Activated naive CD4-positive, alpha-beta T cell treated with anti-CD3 and anti-CD28 coated beads, Interleukin-2, amount 10 ng/mL, durations not matched to agents 7 days and 5 days (primary cell): ENCODE data around the gene NPAS2.

Experiments used
- CTCF ChIA-PET: fragments of 350-600 bp; sonication (Branson Sonifier 250); formaldehyde crosslinking; loops from one replicate; lab custom pipeline; 2021; ENCODE audit warnings: antibody characterized with exemption; lab: Charles Lee
- DNase-seq: peaks from one replicate; pipeline ENCODE4 v3.0.0-alpha.2; 2020
- H3K27ac Mint-ChIP-seq: one replicate; pipeline ENCODE4 v1.8.0; 2021; ENCODE audit warnings: mild to moderate bottlenecking, moderate library complexity, mixed read lengths
- H3K27me3 Mint-ChIP-seq: one replicate; pipeline ENCODE4 v1.8.0; 2021; ENCODE audit warnings: mild to moderate bottlenecking, mixed read lengths
- H3K36me3 Mint-ChIP-seq: one replicate; pipeline ENCODE4 v1.8.0; 2021; ENCODE audit warnings: mixed read lengths
- H3K4me1 Mint-ChIP-seq: one replicate; pipeline ENCODE4 v1.8.0; 2021; ENCODE audit warnings: mixed read lengths
- H3K4me3 Mint-ChIP-seq: one replicate; pipeline ENCODE4 v1.8.0; 2021; ENCODE audit warnings: mild to moderate bottlenecking, moderate library complexity, mixed read lengths
- H3K9me3 Mint-ChIP-seq: one replicate; pipeline ENCODE4 v1.8.0; 2021; ENCODE audit warnings: mixed read lengths

Gene NPAS2

DNA sequence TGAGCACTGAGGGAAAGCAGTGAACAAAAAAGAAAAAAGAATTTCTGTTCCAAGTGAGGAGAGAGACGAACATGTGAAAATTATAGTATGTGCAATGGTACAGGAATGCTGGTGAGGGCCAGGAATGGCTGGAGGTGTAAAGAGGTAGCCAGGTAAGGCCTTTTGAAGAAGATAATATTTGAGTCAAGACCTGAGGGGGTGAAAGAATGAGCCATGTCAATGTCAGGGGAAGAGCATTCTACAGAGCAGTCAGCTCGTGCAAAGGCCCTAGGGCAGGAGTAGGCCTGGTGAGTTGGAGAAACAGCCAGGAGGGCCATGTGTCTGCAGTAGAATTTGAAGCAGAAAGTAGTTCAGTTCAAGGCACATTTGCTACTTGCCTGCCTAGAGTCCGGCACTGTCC is 169.7 kb downstream of the NPAS2 start:
- CTCF ChIA-PET, result interaction anchor here (0.6 to 7.2 kb wide), 2 partner anchors 279 to 381 kb away, joined by 4 to 84 read pairs; no protein-coding TSS in a partner anchor
- H3K27me3 Mint-ChIP-seq, result peaks cover 4% of the 10 kb centered on the region
- DNase-seq, result no peak
- no peaks in the 10 kb centered on the region for H3K36me3 Mint-ChIP-seq
- H3K4me3 Mint-ChIP-seq, result no peak overlapping the region
- H3K4me1 Mint-ChIP-seq, result peaks cover 5% of the 10 kb centered on the region
- no peak overlapping the region for H3K27ac Mint-ChIP-seq
- no peaks in the 10 kb centered on the region for H3K9me3 Mint-ChIP-seq

DNA sequence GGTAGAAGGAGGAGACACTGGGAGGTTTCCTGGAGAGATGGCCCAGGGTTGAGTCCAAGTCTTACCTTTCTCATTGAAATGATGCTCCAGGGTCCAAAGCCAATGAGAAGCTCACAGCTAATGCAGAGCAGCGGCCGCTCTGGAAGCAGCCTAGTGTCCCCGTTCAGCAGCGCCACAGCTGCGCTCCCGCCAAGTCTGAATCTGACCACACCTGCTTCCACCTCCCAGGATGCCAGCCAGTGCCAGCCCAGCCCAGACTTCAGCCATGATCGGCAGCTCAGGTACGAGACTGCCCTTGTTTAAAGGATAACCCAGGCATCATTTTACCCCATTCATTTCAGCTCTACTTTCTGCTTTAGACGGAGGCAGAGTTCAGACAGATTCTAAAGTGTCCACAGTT is 170.2 kb downstream of the NPAS2 start:
- CTCF ChIA-PET, result interaction anchor here (0.8 to 7.2 kb wide), 2 partner anchors 215 to 381 kb away, joined by 3 to 84 read pairs; no protein-coding TSS in a partner anchor
- H3K9me3 Mint-ChIP-seq, result no peaks in the 10 kb centered on the region
- no peak overlapping the region for H3K4me3 Mint-ChIP-seq
- H3K27me3 Mint-ChIP-seq, result peaks cover 4% of the 10 kb centered on the region
- no peaks in the 10 kb centered on the region for H3K36me3 Mint-ChIP-seq
- peaks cover 5% of the 10 kb centered on the region for H3K4me1 Mint-ChIP-seq
- no peak for DNase-seq
- H3K27ac Mint-ChIP-seq, result no peak overlapping the region

DNA sequence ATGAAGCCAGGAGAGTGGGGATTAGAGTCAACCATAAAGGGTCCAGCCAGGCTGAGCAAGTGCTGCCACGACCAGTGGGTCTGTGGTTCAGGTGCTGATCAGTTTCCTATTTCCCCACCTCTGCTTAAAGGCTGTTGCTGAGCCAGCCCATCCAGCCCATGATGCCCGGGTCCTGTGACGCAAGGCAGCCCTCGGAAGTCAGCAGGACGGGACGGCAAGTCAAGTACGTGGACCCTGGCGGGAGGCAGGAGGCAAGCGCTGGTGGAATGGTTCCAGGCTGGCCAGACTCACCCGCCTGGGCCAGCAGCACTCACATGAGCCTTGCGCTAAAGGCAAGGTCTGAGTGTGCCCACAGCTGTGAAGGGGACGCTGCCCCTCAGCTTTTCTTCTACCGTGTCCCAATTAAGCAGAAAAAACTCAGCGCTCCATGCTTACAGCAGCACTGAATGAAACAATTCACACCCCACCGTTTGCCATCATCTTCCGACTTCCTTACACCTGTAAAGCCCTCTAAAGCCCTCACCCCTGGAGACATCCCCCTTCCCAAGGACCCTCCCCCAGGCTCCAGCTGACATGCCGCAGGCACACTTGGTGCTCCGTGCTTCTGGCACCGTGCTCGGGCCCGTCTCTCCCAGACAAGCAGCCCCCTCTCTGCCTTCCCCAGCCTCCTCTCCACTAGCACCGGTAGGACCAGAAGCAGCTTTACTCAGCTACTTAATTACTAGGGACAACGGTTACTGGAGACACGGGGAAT is 170.9 kb downstream of the NPAS2 start:
- DNase-seq, result no peak
- no peak overlapping the region for H3K4me3 Mint-ChIP-seq
- no peaks in the 10 kb centered on the region for H3K9me3 Mint-ChIP-seq
- peaks cover 4% of the 10 kb centered on the region for H3K27me3 Mint-ChIP-seq
- no peaks in the 10 kb centered on the region for H3K36me3 Mint-ChIP-seq
- no peak overlapping the region for H3K27ac Mint-ChIP-seq
- CTCF ChIA-PET, result interaction anchor here (0.8 to 7.2 kb wide), 2 partner anchors 214 to 382 kb away, joined by 3 to 84 read pairs; no protein-coding TSS in a partner anchor
- H3K4me1 Mint-ChIP-seq, result peaks cover 5% of the 10 kb centered on the region

DNA sequence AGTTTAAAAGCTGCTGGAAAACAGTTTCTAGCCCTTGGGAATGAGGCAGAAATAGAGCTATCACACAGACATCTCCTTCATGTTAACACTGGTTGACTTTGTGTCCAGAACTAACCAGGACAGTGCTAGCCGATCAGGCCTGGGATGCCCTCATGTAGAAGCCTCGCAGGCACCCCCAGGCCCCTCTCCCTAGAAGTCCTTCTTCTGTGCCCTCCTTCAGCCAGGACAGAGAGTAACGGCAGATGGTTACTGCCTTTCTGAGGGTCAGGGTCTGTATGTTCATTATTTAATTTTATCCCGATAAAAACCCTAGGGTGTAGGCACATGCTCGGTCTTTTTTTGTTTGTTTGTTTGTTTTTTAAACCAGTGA is 171.4 kb downstream of the NPAS2 start:
- CTCF ChIA-PET, result interaction anchor here (7.2 kb wide), 1 partner anchor 383 kb away, joined by 84 read pairs; no protein-coding TSS in a partner anchor
- no peak for DNase-seq
- Mint-ChIP-seq H3K27me3 (peaks cover 4% of the 10 kb centered on the region), H3K36me3 (no peaks in the 10 kb centered on the region), H3K27ac (no peak overlapping the region), H3K4me3 (no peak overlapping the region), H3K9me3 (no peaks in the 10 kb centered on the region), H3K4me1 (peaks cover 5% of the 10 kb centered on the region)

DNA sequence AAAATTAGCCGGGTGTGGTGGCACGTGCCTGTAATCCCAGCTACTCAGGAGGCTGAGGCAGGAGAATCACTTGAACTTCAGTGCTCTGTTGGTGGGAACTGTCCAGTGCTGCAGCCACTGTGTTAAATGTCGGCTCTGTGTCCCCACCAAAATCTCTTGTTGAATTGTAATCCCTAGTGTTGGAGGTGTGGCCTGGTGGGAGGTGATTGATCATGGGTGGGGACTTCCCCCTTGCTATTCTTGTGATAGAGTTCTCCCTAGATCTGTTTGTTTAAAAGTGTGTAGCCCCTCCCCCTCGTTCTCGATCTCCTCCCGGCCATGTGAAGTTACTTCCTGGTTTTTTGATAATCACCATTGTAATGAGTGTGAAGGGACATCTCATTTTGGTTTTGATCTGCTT is 172.3 kb downstream of the NPAS2 start:
- no peak overlapping the region for H3K27ac Mint-ChIP-seq
- DNase-seq, result no peak
- no peaks in the 10 kb centered on the region for H3K9me3 Mint-ChIP-seq
- CTCF ChIA-PET, result no interaction called here
- H3K36me3 Mint-ChIP-seq, result no peaks in the 10 kb centered on the region
- peaks cover 5% of the 10 kb centered on the region for H3K4me1 Mint-ChIP-seq
- H3K27me3 Mint-ChIP-seq, result peaks cover 4% of the 10 kb centered on the region
- no peak overlapping the region for H3K4me3 Mint-ChIP-seq

DNA sequence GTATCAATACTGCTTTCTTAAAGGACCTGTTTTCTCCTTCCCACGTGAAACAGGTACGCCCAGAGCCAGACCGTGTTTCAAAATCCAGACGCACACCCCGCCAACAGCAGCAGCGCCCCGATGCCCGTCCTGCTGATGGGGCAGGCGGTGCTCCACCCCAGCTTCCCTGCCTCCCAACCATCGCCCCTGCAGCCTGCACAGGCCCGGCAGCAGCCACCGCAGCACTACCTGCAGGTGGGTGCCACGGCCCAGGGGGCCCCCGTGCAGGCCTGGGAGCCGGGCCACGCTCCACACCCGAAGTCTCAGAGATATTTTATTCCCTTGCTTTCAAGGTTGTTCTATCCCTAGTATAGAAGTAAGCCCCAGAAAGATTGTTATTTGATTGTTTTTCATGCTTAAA is 173.4 kb downstream of the NPAS2 start:
- peaks cover 4% of the 10 kb centered on the region for H3K27me3 Mint-ChIP-seq
- no peaks in the 10 kb centered on the region for H3K9me3 Mint-ChIP-seq
- H3K4me3 Mint-ChIP-seq, result no peak overlapping the region
- no peak overlapping the region for H3K27ac Mint-ChIP-seq
- CTCF ChIA-PET, result no interaction called here
- no peak for DNase-seq
- no peaks in the 10 kb centered on the region for H3K36me3 Mint-ChIP-seq
- peaks cover 5% of the 10 kb centered on the region for H3K4me1 Mint-ChIP-seq

DNA sequence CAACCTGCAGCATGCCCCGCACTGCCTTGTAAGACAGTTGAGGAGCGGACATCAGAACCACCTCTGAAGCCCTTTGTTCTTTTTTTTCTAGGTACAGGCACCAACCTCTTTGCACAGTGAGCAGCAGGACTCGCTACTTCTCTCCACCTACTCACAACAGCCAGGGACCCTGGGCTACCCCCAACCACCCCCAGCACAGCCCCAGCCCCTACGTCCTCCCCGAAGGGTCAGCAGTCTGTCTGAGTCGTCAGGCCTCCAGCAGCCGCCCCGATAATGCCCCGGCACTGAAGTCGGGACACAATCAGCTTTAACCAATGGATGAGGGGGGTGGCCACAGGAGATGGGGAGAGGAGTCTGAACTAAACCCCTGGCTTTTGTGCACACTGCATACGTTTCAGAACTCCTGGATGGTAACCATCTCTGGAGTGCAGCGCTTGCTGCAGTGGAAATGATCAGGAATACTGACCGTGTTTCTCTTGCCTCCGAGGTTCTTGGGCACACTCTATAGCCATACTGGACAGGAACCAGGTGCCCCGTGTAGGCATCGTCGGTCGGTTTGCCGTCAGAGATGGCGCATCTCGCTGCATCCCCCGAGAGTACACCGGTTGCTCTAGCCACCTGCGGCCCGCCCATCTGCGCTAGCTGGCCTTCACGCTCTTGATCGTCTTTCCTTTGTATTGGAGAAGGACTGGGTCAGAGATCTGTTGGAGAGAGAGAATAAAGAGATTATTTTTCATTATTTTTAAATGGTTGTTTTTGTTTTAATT is 175.6 kb downstream of the NPAS2 start:
- H3K27ac Mint-ChIP-seq, result no peak overlapping the region
- CTCF ChIA-PET, result no interaction called here
- H3K4me3 Mint-ChIP-seq, result no peak overlapping the region
- no peaks in the 10 kb centered on the region for H3K9me3 Mint-ChIP-seq
- peaks cover 13% of the 10 kb centered on the region for H3K27me3 Mint-ChIP-seq
- no peaks in the 10 kb centered on the region for H3K36me3 Mint-ChIP-seq
- H3K4me1 Mint-ChIP-seq, result peaks cover 5% of the 10 kb centered on the region
- DNase-seq, result no peak

DNA sequence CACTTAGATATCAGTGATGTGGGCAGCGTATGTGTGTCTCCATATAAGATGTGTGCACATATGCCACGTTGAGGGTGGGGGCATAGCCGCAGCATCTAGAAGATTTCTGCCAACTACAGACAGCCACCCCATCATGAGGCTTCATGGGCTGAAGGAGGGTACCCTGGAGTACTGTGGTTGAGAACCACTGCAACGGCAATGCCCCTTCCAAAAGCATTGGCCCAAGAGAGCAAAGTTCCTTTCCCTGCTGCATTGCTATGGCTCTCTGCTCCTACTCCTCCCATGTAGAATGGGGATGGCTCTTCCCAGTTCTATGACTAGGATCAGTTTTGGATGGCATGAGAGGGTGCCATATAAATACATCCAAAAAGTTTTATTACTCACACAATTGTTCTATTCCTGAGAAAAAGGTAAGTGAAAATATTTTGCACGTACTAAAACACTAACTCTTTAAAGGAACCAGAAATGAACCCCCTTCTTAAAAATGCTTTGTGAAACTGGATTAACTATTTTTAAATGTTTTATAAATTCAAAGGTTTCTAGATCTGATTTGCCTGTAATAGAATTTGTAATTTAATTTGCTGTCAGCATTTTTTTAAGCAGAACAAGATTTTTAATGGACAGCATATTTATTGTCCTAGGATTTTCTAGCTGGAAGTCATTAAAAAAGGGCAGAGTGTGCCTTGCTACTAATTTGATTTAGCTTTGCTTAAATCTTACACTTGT is 177.7 kb downstream of the NPAS2 start:
- CTCF ChIA-PET, result no interaction called here
- H3K9me3 Mint-ChIP-seq, result peaks cover 4% of the 10 kb centered on the region

DNA sequence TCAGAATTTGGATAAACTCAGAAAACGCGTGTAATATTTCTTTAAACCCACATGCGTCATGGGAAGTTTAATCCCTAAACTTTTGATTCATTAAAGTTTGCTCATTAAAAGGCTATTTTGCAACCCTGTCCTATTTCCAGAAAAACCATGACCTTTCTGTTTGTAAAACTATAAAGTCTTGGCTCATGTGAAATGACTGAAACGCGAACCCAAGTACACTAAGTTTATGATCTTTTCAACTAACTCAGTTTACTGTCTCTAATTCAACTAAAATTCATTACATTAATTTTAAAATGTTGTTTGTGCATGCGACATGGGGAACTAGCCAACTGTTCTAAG is 178.3 kb downstream of the NPAS2 start:
- peaks cover 15% of the 10 kb centered on the region for H3K27me3 Mint-ChIP-seq
- no peak overlapping the region for H3K4me3 Mint-ChIP-seq
- H3K4me1 Mint-ChIP-seq, result peaks cover 16% of the 10 kb centered on the region
- DNase-seq, result no peak
- CTCF ChIA-PET, result no interaction called here
- peaks cover 4% of the 10 kb centered on the region for H3K9me3 Mint-ChIP-seq
- no peak overlapping the region for H3K27ac Mint-ChIP-seq
- H3K36me3 Mint-ChIP-seq, result peaks cover 16% of the 10 kb centered on the region

More for the DNA sequence above, 177.7 kb downstream of the NPAS2 start:
- H3K4me3 Mint-ChIP-seq, result no peak overlapping the region
- peaks cover 10% of the 10 kb centered on the region for H3K36me3 Mint-ChIP-seq
- peaks cover 11% of the 10 kb centered on the region for H3K4me1 Mint-ChIP-seq
- DNase-seq, result no peak
- peaks cover 15% of the 10 kb centered on the region for H3K27me3 Mint-ChIP-seq
- no peak overlapping the region for H3K27ac Mint-ChIP-seq

DNA sequence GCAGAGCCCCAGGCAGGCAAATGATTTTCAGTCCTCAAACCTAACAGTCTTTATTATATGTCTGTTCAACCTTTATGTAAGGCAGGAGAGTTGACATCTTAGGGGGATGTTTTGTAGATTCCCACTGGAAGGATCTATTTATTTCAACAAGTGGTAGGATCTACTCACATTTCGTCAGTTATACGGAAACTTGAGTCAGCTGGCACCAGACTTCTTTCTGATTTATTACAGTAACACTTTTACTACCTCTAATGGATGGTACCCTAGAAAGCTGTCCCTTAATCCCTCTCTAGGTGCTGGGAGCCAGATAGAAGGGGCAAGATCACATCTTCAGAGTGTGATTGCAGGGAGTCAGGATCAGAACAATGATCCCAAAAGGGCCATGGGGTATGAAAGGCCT is 180.1 kb downstream of the NPAS2 start:
- Mint-ChIP-seq H3K4me1 (peaks cover 34% of the 10 kb centered on the region), H3K36me3 (peaks cover 34% of the 10 kb centered on the region), H3K27ac (no peak overlapping the region), H3K27me3 (peaks cover 15% of the 10 kb centered on the region), H3K9me3 (peaks cover 4% of the 10 kb centered on the region), H3K4me3 (no peak overlapping the region)
- CTCF ChIA-PET, result interaction anchor here (0.8 kb wide), 1 partner anchor 451 kb away, joined by 3 read pairs; no protein-coding TSS in a partner anchor
- DNase-seq, result no peak

DNA sequence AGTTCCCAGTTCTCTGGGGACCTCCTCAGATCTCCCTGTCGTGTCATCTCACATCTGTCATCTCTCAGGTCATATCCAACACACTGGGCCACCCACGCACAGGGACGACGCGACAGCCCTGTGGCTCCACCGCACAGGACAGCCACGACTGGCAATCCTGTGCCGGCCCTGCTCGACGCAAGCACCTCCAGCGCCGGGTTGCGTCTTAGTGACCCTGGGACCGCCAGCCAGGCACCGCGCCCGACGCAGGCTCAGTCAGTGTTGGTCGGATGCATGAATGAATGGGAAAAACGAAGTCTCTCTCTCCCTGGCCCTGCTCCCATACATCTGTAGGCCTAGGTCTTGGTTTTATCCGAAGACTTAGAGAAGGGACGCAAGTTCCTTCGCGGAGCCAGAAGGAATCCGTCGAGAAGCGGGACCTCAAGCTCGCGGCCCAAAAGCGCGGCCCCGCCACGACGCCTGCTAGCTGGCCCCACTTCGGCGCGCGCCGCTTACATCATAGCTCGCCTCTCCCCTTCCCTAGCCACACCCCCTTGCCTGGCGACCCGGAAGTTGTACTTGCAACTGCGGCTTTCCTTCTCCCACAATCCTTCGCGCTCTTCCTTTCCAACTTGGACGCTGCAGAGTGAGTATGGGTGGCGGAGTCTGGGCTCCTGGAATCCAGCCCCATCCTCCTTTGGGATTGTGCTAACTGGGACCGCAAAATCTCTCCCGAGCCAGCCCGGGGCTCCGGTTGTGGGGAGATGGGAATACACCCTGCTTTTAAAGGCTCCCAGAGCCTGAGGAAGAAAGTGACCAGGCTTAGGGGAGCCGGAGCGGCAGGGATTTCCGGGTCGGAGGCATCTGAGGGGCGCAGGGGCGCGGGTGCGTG is 182.0 kb downstream of the NPAS2 start, which contains the start of gene RPL31:
Gene RPL31, plus strand, starts transcription at position 599 of the 871 bp plus-strand sequence. CDS start 413 bp downstream, outside the sequence.
- peak; percentile 98 for DNase-seq
- peaks cover 4% of the 10 kb centered on the region for H3K9me3 Mint-ChIP-seq
- peak within 1 kb of the TSS; percentile 96 for H3K4me3 Mint-ChIP-seq
- CTCF ChIA-PET, result interaction anchor here (0.9 to 1.0 kb wide), 2 partner anchors 392 to 407 kb away, joined by 3 read pairs; no protein-coding TSS in a partner anchor
- H3K27ac Mint-ChIP-seq, result peak within 1 kb of the TSS; percentile 92
- peaks cover 49% of the 10 kb centered on the region for H3K36me3 Mint-ChIP-seq
- peaks cover 15% of the 10 kb centered on the region for H3K27me3 Mint-ChIP-seq
- H3K4me1 Mint-ChIP-seq, result peaks cover 48% of the 10 kb centered on the region

DNA sequence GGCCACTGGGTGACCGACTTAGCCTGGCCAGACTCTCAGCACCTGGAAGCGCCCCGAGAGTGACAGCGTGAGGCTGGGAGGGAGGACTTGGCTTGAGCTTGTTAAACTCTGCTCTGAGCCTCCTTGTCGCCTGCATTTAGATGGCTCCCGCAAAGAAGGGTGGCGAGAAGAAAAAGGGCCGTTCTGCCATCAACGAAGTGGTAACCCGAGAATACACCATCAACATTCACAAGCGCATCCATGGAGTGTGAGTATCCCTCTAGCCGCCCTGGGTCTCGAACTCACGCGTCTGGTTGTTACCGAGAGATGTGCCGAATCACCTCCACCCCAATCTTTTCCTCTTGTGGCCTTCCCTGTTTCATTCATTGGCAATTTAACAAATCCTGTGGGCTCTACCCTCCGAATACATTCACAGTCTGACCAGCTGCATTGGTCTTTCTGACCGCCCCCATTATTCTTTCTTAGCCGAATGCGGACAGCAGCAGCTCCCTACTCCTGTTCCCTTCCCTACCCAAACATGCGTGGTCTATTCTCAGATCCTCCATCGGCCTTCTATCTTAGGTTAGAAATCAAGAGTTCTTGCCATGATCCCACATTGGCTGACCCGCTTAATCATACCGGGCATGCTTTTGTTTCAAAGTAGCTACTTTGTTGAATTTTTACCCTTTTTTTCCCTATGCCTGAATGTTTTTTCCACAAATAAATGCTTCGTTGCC is 182.8 kb downstream of the NPAS2 start:
- CTCF ChIA-PET, result interaction anchor here (0.5 to 2.0 kb wide), 6 partner anchors 10 to 408 kb away, joined by 3 to 13 read pairs (median 3); no protein-coding TSS in a partner anchor
- H3K36me3 Mint-ChIP-seq, result peaks cover 57% of the 10 kb centered on the region
- H3K9me3 Mint-ChIP-seq, result peaks cover 4% of the 10 kb centered on the region
- H3K4me1 Mint-ChIP-seq, result peaks cover 51% of the 10 kb centered on the region
- peak overlapping the region; percentile 92 for H3K27ac Mint-ChIP-seq
- H3K27me3 Mint-ChIP-seq, result peaks cover 15% of the 10 kb centered on the region
- no peak for DNase-seq
- peak overlapping the region; percentile 96 for H3K4me3 Mint-ChIP-seq
